ENCODE results near the gene MORC1.

- TF ChIP-seq CTCF (IDR thresholded peaks at IDR 0.05) (no peak), POLR2A (IDR thresholded peaks at IDR 0.05) (no peak)
These were observed 91.1 kb downstream of the MORC1 start for GRCh38 chr3:109026821-109027220.
